ENCODE measurements around the gene PCBD1.

GRCh38 chr10:70892631-70893030, 4.3 kb upstream of the PCBD1 start:
- TF ChIP-seq, protein P1, sequence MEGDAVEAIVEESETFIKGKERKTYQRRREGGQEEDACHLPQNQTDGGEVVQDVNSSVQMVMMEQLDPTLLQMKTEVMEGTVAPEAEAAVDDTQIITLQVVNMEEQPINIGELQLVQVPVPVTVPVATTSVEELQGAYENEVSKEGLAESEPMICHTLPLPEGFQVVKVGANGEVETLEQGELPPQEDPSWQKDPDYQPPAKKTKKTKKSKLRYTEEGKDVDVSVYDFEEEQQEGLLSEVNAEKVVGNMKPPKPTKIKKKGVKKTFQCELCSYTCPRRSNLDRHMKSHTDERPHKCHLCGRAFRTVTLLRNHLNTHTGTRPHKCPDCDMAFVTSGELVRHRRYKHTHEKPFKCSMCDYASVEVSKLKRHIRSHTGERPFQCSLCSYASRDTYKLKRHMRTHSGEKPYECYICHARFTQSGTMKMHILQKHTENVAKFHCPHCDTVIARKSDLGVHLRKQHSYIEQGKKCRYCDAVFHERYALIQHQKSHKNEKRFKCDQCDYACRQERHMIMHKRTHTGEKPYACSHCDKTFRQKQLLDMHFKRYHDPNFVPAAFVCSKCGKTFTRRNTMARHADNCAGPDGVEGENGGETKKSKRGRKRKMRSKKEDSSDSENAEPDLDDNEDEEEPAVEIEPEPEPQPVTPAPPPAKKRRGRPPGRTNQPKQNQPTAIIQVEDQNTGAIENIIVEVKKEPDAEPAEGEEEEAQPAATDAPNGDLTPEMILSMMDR (IDR thresholded peaks at IDR 0.05; ENCODE audit: low read length): no peak
- TF ChIP-seq EZH2phosphoT487 (IDR thresholded peaks at IDR 0.05; ENCODE audit: low read length): no peak

Measured in MM.1S (cell line).